Activated T-cell treated with anti-CD3 and anti-CD28 coated beads for 24 hours (primary cell): ENCODE results near the gene SLC9A3.
A peak's percentile ranks its signal among the peaks of the same experiment; 100 is the strongest.
"Not testable (repeated sequence)": the region's sequence is repeated elsewhere in the genome, so short reads cannot be mapped to it uniquely, and the experiment has no call there.

Experiments used
- DNase-seq: peaks from one replicate; pipeline ENCODE4 v3.0.0-alpha.2; 2020; ENCODE audit warnings: low read depth

SLC9A3 gene

DNA sequence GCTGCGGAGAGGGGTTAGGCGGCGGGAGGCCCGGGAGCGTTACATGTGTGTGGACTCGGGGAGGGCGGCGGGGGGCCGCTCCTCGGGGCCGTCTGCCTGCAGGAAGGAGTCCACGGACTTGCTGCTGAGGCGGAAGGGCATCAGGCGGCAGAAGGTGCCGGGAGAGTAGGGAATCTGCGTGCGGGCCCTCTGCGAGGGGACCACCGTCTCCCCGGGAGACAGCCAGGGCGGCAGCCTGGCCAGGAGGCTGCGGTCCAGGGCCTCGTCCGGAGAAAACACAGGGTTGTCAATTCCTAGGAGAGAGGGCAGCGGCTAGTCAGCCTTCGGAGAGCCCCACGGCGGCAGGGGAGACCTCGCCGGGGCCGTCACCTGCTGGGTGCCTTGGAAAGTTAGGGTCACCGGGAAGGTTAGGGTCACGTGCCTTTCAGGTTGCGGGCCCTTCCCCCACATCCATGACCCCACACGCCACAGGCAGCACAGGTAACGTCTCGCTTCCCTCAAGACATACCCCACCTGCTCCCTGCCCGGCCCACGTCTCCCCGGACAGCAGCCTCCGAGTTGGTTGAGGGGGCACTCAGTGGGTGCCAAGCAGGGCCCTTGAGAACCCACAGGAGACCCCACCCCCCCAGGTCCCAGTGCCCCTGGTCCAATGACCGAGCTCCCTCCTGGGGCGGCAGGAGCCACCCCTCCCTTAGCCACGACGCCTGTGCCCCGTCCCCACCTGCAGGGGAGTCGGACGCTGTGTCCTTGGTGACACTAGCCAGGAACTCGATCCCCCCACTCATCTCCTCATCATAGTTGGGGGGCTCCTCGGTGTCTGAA, 49.2 kb downstream of the SLC9A3 start:
- no peak for DNase-seq

DNA sequence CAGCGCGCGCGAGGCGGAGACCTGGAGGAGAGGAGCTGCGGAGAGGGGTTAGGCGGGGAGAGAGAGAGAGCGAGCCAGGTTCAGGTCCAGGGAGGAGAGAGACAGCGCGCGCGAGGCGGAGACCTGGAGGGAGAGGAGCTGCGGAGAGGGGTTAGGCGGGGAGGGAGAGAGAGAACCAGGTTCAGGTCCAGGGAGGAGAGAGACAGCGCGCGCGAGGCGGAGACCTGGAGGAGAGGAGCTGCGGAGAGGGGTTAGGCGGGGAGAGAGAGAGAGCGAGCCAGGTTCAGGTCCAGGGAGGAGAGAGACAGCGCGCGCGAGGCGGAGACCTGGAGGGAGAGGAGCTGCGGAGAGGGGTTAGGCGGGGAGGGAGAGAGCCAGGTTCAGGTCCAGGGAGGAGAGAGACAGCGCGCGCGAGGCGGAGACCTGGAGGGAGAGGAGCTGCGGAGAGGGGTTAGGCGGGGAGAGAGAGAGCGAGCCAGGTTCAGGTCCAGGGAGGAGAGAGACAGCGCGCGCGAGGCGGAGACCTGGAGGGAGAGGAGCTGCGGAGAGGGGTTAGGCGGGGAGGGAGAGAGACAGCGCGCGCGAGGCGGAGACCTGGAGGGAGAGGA, 49.9 kb downstream of the SLC9A3 start:
- DNase-seq = not testable (repeated sequence)

DNA sequence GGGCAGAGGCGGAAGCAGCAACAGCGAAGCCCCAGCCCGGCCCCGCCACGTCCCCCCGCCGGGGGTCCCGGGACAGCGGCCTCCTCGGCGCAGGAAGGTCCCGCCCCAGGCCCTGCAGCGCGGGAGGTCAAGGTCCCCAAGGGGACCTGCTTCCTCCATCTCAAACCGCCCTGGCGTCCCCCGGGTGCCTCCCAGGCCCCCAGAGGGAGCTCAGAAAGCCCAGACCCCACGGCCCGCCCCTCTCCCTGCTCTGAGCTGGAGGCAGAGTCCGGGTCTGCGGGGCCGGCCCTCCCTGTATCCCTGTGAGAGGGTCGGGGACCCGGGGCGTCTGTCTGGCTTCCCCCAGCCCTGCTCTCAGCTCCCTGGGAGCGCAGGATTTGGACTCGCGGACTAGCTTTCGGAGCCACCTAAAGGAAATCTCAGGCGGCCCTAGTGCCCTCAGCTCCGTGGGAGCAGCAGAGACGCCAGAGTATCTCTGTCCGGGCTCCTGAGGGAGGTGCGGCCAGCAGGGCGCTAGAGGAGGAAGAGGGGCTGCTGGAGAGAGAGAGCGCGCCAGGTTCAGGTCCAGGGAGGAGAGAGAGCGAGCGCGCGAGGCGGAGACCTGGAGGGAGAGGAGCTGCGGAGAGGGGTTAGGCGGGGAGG, 50.6 kb downstream of the SLC9A3 start:
- no peak for DNase-seq

DNA sequence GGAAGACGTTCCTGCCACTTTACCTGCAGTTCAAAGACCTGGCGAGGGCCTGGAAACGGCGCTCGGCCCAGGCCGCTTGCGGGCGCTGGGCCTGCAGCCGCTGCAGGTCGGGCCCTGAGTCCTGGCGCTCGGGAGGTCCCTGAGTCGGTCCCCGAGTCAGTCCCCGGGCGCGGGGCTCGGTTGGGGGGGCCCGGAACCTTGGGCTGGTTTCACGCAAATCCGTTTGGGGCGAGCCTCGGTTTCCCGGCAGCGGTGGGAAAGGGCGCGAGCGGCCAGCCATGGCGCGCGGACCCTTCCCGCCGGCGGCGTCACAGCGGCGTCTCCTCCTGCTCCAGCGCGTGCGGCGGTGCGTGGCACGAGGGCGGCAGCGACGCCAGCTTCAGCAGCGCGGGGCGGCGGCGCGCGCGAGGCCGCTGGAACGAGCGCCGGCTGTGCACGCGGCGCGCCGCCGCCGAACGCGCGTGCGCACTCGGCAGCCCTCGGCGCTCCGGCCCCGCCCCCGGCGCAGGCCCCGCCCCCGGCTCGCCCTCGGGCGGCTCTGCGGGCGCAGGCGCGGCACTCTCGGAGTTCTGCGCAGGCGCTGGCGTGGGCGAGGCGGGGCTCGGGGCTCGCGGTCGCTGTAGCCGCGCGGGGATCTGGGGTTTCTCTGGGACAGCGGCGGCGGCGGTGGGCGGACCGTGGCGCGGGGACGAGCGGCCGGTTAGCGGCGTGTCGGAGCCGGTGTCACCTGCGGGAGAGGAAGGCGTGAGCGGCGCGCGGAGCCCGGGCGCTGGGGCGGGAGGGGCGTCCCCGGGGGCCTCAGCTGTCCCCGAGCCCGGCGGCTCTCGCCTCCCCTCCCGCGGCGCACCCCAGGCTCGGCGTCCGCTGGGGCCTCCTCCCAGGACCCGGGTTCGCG, 51.3 kb downstream of the SLC9A3 start:
- peak; percentile 88 for DNase-seq

DNA sequence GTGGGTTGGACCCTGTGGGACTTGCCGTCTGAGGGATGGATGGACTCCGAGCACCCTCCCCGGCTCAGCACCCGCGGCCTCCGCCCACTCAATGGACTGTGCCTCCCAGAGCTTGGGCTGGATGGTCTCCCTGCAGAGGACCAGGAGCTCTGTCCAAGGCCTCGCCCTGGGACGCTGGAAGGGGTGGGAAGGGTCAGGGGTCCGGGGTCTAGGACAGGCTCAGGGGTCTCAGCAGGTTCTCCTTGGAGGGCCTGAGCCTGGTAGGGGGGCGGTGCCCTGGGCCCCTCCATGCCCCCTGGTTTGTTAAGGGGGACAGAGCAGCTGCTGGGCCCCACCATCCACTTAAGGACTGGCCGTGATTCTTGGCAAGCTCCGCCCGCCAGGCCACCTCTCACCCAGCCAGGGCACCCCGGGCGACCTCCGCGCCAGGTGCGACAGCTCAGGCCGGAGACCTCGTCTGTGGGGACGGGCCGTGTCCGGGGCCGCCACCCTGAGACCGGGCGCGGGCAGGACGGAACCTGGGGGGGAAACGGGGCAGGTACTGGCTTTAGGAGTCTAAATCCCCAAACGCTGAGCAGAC, 52.1 kb downstream of the SLC9A3 start:
- no peak for DNase-seq

DNA sequence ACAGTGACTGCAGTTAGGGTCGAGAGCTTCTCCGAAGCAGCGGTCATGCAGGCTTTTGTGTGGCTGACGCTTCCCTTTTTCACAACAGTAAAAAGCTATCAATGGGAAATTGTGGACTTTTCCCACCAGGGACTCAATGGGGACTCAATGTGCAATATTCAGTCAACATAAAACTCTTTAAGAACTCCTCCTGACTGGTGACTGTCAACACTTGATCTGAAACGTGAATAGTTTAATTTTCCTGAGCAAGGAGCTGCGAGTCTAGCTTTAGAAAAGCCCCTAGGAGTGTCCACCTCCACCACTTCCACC, 52.5 kb downstream of the SLC9A3 start:
- no peak for DNase-seq

DNA sequence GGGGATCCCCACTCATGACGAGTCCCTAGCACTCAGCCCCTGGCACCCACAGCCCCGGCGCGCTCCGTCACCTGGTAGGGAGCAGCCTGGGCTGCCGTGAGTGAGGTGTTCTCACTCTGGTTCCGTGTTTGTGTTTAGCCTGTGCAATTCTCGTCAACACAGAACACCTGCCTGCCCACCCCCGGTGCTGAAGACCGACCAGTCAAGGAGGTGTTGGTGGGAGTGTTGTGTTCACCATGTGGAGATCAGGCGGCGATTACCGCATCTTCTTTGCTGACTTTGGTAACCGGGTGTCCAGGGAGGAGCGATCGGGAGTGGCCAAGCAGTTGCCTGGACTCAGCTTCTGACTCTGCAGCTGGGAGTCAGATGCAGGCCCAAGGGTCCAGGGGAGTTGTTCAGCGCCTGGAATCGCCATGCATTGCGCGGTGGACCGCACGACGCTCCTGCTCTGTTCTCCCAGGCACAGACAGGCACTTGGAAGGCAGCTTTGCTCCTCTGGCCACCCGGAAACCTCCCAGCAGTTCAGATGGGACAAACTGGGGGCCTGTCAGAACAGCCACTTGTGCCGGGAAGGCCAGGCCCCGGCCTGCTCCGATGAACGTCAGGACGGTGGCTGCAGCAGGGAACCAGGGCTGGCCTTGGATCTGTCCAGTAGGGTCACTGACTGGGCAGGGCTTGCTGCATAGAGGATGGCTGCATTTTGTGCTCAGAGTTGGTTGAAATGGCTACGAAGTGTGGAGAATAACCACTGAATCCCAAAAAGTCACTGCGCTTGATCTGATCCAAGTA, 53.1 kb downstream of the SLC9A3 start:
- DNase-seq = no peak

DNA sequence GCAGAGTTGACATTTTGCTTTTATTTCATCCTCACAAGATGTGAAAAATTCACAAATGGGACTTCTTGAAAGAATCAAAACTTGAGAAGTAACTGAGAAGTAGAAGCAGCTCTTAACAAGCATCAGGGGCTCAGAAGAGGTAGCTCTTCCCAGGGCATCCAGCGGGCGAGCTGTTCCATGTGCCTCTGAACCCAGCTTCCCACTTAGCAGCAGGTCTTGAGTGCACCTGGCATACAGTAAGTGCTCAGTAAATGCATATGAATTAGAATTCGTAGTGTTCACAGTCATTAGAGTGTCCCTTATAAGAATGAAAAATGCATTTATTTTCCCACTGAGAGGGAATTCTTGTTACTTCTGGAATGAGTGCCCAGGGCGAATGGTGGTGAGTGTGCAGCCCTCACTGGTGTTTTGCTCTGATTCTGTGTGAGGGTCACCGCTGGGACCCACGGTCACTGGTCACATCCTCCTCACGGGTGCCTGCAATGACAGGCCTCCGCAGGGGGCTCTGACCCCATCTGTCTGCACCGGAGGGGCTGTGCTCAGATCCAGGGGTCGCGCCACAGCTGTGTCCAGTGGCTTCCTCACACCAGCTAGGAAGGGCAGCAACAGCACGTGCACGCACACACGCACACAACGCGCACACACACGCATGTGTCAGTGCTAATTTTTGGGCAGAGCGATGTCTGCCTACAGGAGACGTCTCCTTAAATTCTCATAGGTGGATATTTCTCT, 54.3 kb downstream of the SLC9A3 start:
- no peak for DNase-seq

DNA sequence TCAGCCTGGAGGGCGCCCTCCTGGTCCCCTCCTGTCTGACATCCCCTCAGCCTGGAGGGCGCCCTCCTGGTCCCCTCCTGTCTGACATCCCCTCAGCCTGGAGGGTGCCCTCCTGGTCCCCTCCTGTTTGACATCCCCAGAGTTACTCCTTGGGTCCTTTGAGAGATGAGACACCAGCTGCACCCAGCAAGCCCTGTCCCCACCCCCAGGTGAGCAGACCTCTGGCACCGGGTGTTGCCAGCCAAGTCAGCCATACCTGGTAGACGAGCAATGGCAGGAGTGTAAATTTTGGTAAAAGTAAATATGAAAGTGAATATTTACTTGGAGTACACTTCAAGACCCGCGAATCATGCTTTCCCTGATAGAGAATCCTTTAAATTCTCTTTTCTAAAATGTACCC, 55.8 kb downstream of the SLC9A3 start:
- DNase-seq = no peak

DNA sequence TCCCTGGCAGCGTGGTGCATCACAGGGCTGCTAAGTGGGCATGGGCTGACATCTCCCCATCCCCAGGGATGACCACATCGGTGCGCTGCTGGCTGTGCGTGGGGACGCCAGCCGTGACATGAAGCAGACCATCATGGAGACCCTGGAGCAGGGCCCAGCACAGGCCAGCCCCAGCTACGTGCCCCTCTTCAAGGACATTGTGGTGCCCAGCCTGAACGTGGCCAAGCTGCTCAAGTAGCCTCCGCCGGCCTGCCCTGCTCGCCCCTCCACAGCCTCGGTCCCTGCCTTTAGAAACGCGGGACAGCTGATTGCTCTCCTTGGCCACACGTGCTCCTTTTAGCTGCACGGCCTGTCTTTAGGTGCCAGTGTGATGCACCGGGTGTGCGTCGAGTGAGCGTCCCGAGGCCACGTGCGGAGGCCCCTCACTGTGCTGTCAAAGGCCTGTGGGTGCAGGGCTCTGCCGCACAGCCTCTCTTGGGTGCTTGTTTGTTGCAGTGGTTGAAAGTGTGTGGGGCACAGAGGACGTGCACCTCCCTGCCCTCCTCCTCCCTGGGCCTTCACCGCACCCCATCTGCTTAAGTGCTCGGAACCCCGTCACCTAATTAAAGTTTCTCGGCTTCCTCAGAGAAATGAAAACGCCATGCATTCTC, 57.5 kb downstream of the SLC9A3 start:
- no peak for DNase-seq

DNA sequence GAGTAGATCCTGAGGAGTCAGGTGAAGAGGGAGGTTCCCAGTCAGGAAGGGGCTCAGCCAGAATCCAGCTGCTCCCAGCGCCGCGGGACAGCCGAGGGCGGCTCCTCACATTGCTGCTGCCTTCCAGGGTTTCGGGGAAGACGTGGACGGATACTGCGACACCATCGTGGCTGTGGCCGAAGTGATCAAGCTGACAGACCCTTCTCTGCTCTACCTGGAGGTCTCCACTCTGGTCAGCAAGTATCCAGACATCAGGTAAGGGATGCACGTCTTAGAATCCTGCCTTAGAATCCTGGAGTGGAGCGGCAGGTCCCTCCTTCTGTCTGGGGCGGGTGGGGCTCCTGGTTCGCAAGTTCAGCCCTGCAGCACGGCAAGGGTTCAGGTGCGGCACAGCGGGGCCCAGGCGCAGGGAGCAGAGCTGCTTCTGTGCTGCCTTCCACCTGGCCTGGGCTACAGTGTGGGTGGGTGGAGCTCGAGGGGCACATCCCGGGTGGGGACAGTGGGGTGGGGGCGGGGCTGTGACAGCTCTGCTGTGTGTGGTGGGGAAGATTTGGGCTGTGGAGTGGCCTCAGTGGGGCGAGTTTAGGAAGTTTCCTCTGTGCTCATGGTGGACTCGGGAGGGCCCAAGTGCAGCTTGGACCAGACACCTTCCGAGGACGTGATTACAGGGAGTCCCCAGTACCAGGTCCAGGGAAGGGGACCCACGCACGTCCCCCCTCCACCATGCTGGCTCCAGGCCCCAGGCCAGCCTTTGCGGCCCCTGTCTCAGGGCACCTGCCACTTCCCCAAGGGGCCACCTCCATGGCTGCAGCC, 58.5 kb downstream of the SLC9A3 start:
- DNase-seq = no peak

DNA sequence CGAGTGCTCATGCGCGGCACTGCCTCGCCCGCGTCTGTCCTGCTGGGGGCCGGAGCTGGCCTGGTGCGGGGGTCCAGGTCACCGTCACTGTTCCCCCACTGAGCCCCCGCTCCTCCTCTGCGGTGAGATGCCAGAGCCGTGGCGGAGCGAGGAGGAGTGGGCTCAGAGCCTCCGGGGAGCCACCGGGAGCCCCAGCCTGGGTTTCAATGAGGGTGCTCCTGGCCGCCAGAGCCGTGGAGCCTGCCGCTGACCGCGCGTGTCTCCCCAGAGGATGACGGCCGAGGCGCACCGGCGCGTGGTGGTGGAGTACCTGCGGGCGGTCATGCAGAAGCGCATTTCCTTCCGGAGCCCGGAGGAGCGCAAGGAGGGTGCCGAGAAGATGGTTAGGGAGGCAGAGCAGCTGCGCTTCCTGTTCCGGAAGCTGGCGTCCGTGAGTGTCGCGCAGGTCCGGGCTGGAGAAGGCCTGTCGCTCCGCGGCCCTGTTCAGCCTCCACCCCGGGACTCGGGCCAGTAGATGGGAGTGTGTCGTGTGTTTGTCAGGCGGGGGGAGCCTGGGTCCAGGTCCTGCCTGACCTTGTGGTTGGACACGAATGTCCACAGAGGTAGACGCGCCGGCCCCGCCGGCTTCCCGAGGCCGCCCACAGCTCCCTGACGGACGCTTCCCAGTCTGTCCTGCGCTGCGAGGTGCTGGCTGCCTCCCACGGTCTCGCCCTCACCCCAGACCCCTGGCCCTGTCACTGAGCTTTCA, 59.2 kb downstream of the SLC9A3 start:
- DNase-seq = no peak

DNA sequence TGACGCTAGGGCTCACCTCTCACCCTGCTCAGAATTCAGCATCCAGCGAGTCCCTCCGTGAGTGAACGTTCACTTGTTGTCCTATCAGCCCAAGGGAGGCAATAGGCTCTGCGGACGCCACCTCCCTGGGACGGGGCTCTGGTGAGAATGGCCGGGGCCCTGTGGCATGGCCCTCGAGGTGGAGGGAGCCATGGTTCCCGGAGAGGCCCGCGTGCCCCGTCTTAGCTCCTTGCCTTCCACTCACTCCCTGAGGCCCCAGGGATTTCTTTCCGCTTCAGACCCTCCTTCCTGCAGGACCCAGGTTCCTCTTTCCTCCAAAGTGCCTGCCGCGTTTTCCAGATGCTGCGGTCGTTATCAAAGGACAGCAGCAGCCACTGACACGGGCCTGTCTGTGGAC, 59.8 kb downstream of the SLC9A3 start:
- DNase-seq = no peak

DNA sequence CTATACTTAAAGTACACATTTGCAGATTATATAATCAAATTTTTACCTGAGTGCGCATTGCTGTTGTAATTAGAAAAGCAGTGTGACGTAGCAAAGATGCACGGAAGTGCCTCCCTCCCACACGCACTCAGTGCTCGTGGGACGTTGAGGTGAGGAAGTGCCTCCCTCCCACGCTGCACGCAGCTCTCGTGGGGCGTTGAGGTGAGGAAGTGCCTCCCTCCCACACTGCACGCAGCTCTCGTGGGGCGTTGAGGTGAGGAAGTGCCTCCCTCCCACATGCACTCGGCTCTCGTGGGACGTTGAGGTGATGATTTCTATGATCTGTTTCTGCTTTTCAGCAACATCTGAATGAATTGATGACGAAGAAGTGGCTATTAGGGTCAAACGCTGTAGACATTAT, 60.3 kb downstream of the SLC9A3 start:
- DNase-seq = peak; percentile 46

DNA sequence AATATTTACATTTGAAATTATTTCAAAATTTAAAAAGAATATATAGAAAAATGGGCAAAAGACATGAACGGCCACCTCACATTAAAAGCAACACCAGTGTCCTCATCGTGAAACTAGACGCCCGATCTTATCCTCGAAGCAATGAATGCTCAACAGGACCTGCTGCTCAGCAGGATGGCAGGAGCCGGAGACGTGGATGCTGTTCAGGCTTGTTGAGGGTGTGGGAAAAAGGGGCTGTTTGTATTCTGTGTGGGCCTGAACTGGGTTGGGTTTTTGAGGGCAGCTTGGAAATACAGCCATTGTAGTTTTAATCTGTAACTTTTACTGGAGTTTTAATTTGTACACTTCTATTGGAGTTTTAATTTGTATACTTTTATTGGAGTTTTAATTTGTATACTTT, 60.9 kb downstream of the SLC9A3 start:
- DNase-seq = no peak

DNA sequence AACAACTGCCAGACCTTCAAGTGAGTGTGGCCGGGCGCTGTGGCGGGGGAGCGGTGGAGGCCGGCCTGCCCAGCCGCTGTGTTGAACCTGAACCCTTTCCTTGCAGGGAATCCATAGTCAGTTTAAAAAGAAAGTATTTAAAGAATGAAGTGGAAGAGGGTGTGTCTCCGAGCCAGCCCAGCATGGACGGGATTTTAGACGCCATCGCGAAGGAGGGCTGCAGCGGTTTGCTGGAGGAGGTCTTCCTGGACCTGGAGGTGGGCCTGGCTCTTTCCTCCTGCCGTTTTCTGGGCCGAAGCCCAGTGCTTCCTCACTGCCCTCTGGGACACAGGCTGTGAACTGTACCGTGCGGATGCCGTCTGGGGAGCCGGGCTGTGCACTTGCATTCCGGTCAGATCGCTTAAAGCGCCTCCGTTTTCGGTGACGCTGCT, 62.2 kb downstream of the SLC9A3 start:
- DNase-seq = no peak

DNA sequence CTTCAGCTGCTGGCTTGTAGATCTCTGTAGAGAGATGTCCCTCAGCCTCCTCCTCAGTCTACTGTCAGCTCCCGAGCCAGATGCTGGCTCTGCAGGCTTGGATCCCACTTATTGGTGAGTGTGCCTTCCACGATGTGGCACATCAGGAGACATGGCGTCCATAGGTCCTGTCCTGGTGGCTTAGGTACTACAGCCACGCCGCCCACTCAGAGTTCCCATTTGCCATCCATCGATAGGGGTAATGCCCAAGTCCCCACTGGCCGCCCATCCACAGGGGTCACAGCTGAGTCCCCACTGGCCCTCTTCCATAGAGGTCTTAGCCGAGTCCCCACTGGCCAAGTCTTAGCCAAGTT, 64.0 kb downstream of the SLC9A3 start:
- DNase-seq = no peak

DNA sequence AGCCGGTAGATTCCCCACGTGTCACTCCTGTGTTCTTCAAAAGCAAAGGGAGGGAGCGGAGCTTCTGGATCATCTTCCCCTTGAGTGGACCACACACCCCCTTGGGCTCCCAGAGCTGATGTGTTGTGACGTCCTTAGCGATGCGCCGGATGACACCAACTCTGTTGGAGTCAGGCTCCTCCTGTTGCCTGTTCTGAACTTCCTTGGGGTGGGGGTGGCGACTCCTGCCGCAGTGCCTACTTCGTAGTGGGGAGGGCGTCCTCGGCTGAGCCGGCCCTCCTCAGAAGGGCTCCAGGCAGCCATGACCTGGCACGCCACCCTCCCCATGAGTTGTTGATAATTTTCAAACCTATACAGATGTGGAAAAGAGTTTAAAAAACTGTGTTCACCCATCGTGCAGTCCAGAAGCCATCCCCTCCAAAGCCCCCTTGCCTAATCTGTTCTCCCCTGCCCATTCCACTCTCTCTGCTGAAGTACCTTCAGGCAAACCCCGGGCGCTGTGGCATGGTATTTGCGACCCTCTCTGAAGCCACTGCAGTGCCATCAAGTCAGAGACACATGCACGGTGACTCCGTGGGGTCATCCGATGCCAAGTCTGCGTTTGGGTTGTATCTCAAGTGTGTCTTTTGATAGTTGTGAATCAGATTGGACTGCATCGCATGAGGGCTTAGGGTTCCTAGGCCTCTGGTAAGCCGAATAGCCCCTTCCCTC, 64.5 kb downstream of the SLC9A3 start:
- no peak for DNase-seq
